Activated B cell treated with CpG ODN at 0.5 μM for 24 hours (primary cell): ENCODE data around the gene TCF3. TPM values are rescaled to one million over a fixed set of nuclear protein-coding genes. Genes with fewer than 3 reads are reported as not detected.

Experiments
- ATAC-seq: fragments of 200-7000 bp; cut with Tn5 transposase; one replicate; pipeline ENCODE4 v1.10.0; 2021; ENCODE audit warnings: low read depth, mild to moderate bottlenecking, moderate library complexity
- CTCF ChIA-PET: fragments of 350-600 bp; sonication (Branson Sonifier 250); formaldehyde crosslinking; loops from one replicate; lab custom pipeline; 2021; ENCODE audit warnings: antibody characterized with exemption; lab: Charles Lee
- POLR2A ChIA-PET: fragments of 350-600 bp; sonication (Branson Sonifier 250); formaldehyde crosslinking; loops from one replicate; lab custom pipeline; 2021; ENCODE audit warnings: antibody characterized with exemption; lab: Charles Lee
- DNase-seq: peaks from one replicate; pipeline ENCODE4 v3.0.0; 2022
- H3K27ac Mint-ChIP-seq: one replicate; pipeline ENCODE4 v1.8.0; 2020; ENCODE audit warnings: mixed read lengths
- H3K27me3 Mint-ChIP-seq: one replicate; pipeline ENCODE4 v1.8.0; 2021; ENCODE audit warnings: mixed read lengths
- H3K36me3 Mint-ChIP-seq: one replicate; pipeline ENCODE4 v1.8.0; 2021; ENCODE audit warnings: low read depth, mixed read lengths
- H3K4me1 Mint-ChIP-seq: one replicate; pipeline ENCODE4 v1.8.0; 2021; ENCODE audit warnings: mixed read lengths
- H3K4me3 Mint-ChIP-seq: one replicate; pipeline ENCODE4 v1.8.0; 2020; ENCODE audit warnings: mild to moderate bottlenecking, mixed read lengths
- H3K9me3 Mint-ChIP-seq: one replicate; pipeline ENCODE4 v1.8.0; 2020; ENCODE audit warnings: mixed read lengths
- intact Hi-C: fragments of 100-400 bp; cut with micrococcal nuclease; formaldehyde crosslinking; loops from one replicate; pipeline ENCODE4 v1.15.1; 2024
- total RNA-seq: library from RNA; stranded (reverse); gene quantifications from 2 replicates; pipeline ENCODE4 v1.2.3, GENCODE V29; 2022
- TF ChIP-seq, protein P1 (sequence below): fragments of 200-600 bp; IDR thresholded peaks from one replicate; pipeline ENCODE4 v1.8.0; 2022; ENCODE audit warnings: antibody characterized with exemption, mild to moderate bottlenecking

TCF3 gene
- total RNA-seq, 1 donor from 2014 or later: 143 TPM

DNA sequence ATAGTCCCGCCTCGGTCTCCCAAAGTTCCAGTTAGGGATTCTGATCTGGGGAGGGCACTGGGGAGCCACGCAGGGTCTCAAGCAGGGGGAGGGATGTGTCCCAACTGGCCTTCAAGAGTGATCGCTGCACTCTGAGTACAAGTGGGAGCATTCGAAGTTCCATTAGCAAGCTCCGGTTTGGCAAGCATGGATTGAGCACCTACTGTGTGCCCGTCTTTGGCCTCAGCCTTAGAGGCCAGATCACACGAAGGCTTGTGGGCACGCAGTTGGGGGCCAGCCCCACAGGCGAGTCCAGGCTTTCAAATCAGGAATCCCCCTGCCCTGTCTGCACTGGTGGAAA is 32.1 kb upstream of the TCF3 start:
- no peaks in the 10 kb centered on the region for H3K9me3 Mint-ChIP-seq
- intact Hi-C loops: no loop called here

GRCh38 chr19:1683869-1684572 is 31.6 kb upstream of the TCF3 start:
- Mint-ChIP-seq H3K4me3 (no peak overlapping the region), H3K27ac (no peak overlapping the region)
- ATAC-seq: no peak

More for the DNA sequence above, 32.1 kb upstream of the TCF3 start:
- H3K4me1 Mint-ChIP-seq: no peaks in the 10 kb centered on the region
- peaks cover 36% of the 10 kb centered on the region for H3K27me3 Mint-ChIP-seq
- ChIA-PET POLR2A (no interaction called here), CTCF (no interaction called here)
- DNase-seq: no peak
- TF ChIP-seq, protein P1, sequence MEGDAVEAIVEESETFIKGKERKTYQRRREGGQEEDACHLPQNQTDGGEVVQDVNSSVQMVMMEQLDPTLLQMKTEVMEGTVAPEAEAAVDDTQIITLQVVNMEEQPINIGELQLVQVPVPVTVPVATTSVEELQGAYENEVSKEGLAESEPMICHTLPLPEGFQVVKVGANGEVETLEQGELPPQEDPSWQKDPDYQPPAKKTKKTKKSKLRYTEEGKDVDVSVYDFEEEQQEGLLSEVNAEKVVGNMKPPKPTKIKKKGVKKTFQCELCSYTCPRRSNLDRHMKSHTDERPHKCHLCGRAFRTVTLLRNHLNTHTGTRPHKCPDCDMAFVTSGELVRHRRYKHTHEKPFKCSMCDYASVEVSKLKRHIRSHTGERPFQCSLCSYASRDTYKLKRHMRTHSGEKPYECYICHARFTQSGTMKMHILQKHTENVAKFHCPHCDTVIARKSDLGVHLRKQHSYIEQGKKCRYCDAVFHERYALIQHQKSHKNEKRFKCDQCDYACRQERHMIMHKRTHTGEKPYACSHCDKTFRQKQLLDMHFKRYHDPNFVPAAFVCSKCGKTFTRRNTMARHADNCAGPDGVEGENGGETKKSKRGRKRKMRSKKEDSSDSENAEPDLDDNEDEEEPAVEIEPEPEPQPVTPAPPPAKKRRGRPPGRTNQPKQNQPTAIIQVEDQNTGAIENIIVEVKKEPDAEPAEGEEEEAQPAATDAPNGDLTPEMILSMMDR: no peak
- no peak overlapping the region for H3K27ac Mint-ChIP-seq
- H3K36me3 Mint-ChIP-seq: no peaks in the 10 kb centered on the region
- ATAC-seq: no peak
- H3K4me3 Mint-ChIP-seq: no peak overlapping the region

GRCh38 chr19:1680976-1681375 is 28.6 kb upstream of the TCF3 start:
- ATAC-seq (no peak), DNase-seq (no peak)
- Mint-ChIP-seq H3K36me3 (no peaks in the 10 kb centered on the region), H3K4me3 (no peak overlapping the region), H3K27ac (no peak overlapping the region), H3K9me3 (no peaks in the 10 kb centered on the region), H3K27me3 (peaks cover 45% of the 10 kb centered on the region), H3K4me1 (no peaks in the 10 kb centered on the region)
- CTCF ChIA-PET: no interaction called here
- POLR2A ChIA-PET: interaction anchor here (0.5 kb wide), 1 partner anchor 70 kb away, joined by 3 read pairs; no protein-coding TSS in a partner anchor
- intact Hi-C loops: no loop called here
- TF ChIP-seq, protein P1: no peak

More at GRCh38 chr19:1683869-1684572, 31.6 kb upstream of the TCF3 start:
- no peaks in the 10 kb centered on the region for H3K9me3 Mint-ChIP-seq
- H3K4me1 Mint-ChIP-seq: no peaks in the 10 kb centered on the region
- no peaks in the 10 kb centered on the region for H3K36me3 Mint-ChIP-seq
- DNase-seq: no peak
- TF ChIP-seq, protein P1: no peak
- H3K27me3 Mint-ChIP-seq: peaks cover 36% of the 10 kb centered on the region
- intact Hi-C loops: no loop called here
- ChIA-PET CTCF (interaction anchor here (1.0 kb wide), 1 partner anchor 83 kb away, joined by 3 read pairs; no protein-coding TSS in a partner anchor), POLR2A (no interaction called here)

DNA sequence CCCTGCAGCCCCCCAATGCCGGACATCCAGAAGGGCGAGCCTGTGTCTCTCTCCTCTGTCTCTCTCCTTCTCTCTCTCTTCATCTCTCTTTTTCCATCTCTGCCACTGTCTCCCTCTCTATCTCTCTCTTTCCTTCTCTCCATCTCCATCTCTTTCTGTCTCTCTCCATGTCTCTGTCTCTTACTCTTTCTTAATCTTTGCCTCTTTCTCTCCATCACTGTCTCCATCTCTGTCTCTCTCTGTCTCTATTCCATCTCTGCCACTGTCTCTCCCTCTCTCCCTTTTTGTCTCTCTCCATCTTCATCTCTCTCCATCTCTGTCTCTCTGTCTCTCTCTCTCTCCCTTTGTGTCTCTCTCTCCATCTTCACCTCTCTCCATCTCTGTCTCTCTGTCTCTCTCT is 25.7 kb upstream of the TCF3 start:
- TF ChIP-seq, protein P1: no peak
- ATAC-seq: no peak
- intact Hi-C loops: no loop called here
- no peaks in the 10 kb centered on the region for H3K9me3 Mint-ChIP-seq
- H3K4me3 Mint-ChIP-seq: no peak overlapping the region
- H3K27me3 Mint-ChIP-seq: peaks cover 49% of the 10 kb centered on the region
- H3K4me1 Mint-ChIP-seq: no peaks in the 10 kb centered on the region
- DNase-seq: no peak
- H3K36me3 Mint-ChIP-seq: no peaks in the 10 kb centered on the region
- ChIA-PET POLR2A (no interaction called here), CTCF (no interaction called here)
- no peak overlapping the region for H3K27ac Mint-ChIP-seq

DNA sequence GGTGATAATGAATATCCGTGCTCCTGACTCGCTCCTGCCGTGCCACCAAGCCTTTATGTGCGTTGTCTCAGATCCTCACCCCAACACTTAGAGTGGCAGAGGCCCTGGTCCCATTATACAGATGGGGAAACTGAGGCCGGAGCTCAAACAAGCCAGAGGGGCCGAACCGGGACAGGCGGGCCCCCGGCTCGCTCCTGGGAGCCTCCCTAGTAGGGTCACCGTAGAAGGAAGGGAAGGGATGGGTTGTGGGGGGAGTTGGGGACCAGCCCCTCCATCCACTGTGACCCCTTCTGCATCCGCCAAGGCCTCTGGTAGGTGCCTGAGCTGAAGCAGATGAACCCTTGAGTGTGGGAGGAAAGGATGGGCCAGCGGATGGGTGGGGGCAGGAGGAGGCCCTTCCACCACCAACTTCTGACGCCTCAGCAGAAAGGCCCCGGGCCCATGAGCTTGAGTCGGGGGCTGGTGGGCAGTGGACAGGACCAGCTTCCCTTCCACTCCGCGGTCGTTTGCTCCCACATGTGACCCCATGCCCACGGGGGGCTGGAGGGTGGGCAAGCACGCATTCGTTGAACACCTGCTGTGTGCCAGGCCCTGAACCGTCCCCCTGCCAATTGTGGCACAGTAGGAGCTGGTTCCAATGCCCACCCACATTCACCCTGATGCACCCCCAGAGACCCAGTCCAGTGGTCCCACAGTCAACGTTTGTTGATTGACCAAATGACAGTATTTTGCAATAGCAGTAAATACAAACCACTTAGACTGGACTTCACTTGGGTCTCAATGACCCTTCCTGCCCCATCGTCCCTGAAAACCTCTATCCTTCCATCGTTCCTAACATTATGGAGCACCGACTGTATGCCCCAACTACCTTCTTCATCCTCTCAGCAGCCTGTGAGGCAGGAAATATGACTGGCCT is 24.2 kb upstream of the TCF3 start:
- no peak overlapping the region for H3K4me3 Mint-ChIP-seq
- TF ChIP-seq, protein P1: no peak
- no peaks in the 10 kb centered on the region for H3K36me3 Mint-ChIP-seq
- no peaks in the 10 kb centered on the region for H3K9me3 Mint-ChIP-seq
- H3K4me1 Mint-ChIP-seq: peaks cover 2% of the 10 kb centered on the region
- POLR2A ChIA-PET: no interaction called here
- DNase-seq: no peak
- CTCF ChIA-PET: no interaction called here
- H3K27ac Mint-ChIP-seq: no peak overlapping the region
- peaks cover 41% of the 10 kb centered on the region for H3K27me3 Mint-ChIP-seq
- no peak for ATAC-seq
- intact Hi-C loops: no loop called here
